ENCODE data around the gene ASTN2.
"Not testable (repeated sequence)": the region's sequence is repeated elsewhere in the genome, so short reads cannot be mapped to it uniquely, and the experiment has no call there.

The ASTN2 gene

DNA sequence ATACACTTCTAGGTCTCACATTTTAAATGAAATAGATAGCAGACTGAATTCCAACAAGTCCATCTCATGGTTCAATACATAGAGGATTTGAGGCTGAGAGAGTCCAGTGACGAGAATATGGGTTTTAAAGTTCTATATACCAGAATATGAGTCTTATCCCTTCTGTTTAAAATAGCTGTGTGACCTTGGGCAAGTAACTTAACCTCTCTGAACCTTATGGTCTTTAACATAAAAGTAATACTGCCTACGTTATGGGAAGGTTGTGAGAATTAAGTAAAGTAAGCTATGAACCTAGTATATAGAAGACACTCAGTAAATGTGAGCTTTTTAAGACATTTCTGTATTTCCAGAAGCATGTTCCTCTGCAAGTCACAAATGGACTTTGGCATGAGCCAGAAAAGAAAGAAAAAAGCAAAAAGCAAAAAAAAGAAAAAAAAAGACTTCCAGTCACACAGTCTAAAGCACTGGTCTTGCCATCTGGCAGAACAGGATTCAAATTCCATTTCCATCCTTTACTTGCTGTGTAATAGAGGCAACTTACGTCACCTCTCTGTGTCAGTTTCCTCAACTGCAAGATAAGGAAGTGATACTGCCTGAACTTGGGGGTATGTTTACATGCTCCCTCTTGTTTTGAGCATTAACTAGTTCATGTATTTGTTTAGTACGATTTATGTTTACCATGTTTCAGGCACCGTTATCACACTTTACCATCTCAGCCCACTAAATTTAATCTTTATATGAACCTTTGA lies 479.5 kb downstream of the ASTN2 start:
- Histone ChIP-seq H3K4me3 (ENCODE audit: low read length) (no peak overlapping the region), H3K36me3 (ENCODE audit: insufficient read depth, low read length) (no peaks in the 10 kb centered on the region), H3K27me3 (ENCODE audit: insufficient read depth, low read length) (no peaks in the 10 kb centered on the region), H3K9me3 (ENCODE audit: low read length) (no peaks in the 10 kb centered on the region), H3K4me1 (ENCODE audit: insufficient read depth, low read length) (no peaks in the 10 kb centered on the region), H2AFZ (ENCODE audit: low read depth, low read length) (no peak overlapping the region)

DNA sequence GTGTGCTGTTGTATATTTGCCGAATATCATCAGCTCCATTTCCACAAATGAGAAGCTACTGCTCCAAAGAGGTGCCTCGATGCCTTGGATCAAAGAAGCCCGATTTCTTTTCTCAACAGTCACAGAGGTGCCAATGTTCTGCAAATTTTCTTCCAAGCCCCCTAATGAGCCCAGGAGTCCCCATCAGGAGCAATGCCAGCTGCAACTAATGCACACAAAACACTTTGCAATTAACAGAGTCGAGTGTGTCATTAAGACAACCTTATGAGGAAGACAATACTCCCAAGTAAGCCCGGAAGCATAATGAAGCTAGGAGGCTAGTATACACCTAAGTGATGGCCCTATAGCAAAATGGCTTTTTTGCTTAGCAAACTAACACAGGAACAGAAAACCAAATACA lies 480.7 kb downstream of the ASTN2 start:
- no peaks in the 10 kb centered on the region for H3K4me1 ChIP-seq (ENCODE audit: insufficient read depth, low read length)
- H3K27me3 ChIP-seq (ENCODE audit: insufficient read depth, low read length), result no peaks in the 10 kb centered on the region
- H3K9me3 ChIP-seq (ENCODE audit: low read length), result no peaks in the 10 kb centered on the region
- H3K4me3 ChIP-seq (ENCODE audit: low read length), result no peak overlapping the region
- H3K36me3 ChIP-seq (ENCODE audit: insufficient read depth, low read length), result no peaks in the 10 kb centered on the region
- H2AFZ ChIP-seq (ENCODE audit: low read depth, low read length), result no peak overlapping the region

DNA sequence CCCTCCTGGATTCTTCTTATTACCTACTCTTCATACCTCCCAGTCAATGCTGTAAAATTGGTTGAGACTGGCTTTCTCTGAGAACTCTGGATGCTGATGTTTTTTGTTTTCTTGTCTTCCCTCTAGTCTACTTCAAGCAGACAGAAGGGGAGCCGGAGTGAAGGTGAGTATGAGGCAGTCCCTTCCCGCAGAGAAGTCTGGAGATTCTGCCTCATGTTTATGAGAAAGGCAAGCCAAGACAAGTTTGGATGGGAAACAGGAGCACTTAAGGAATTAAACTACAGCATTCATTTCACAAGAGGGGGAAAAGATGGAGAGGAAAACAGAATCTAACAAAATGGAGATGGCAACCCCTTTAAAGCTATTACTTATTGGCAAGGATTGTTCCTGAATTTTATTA lies 481.6 kb downstream of the ASTN2 start:
- H3K4me1 ChIP-seq (ENCODE audit: insufficient read depth, low read length), result no peaks in the 10 kb centered on the region
- H2AFZ ChIP-seq (ENCODE audit: low read depth, low read length), result no peak overlapping the region
- H3K9me3 ChIP-seq (ENCODE audit: low read length), result no peaks in the 10 kb centered on the region
- H3K27me3 ChIP-seq (ENCODE audit: insufficient read depth, low read length), result no peaks in the 10 kb centered on the region
- no peaks in the 10 kb centered on the region for H3K36me3 ChIP-seq (ENCODE audit: insufficient read depth, low read length)
- H3K4me3 ChIP-seq (ENCODE audit: low read length), result no peak overlapping the region

DNA sequence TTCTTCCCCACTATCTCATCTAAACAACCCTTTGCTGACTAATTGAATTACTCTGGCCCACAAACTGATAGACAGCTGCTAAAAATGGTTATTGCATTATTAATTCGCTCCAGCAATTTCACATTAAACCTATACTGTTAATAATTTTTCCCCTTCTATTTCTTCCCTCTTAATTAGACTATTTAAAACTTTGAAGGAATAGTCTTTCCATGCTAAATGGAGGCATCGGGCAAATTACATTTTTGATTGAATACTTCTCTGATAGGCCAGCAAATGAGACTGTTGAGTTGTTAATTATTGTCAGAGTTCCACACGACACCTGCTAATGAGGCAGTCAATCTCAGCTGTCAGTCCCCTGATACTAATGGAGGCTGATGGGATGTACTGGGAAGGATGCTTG lies 485.2 kb downstream of the ASTN2 start:
- Histone ChIP-seq H3K27me3 (ENCODE audit: insufficient read depth, low read length) (no peaks in the 10 kb centered on the region), H3K9me3 (ENCODE audit: low read length) (no peaks in the 10 kb centered on the region), H3K4me1 (ENCODE audit: insufficient read depth, low read length) (no peaks in the 10 kb centered on the region), H3K36me3 (ENCODE audit: insufficient read depth, low read length) (no peaks in the 10 kb centered on the region), H2AFZ (ENCODE audit: low read depth, low read length) (no peak overlapping the region), H3K4me3 (ENCODE audit: low read length) (no peak overlapping the region)

DNA sequence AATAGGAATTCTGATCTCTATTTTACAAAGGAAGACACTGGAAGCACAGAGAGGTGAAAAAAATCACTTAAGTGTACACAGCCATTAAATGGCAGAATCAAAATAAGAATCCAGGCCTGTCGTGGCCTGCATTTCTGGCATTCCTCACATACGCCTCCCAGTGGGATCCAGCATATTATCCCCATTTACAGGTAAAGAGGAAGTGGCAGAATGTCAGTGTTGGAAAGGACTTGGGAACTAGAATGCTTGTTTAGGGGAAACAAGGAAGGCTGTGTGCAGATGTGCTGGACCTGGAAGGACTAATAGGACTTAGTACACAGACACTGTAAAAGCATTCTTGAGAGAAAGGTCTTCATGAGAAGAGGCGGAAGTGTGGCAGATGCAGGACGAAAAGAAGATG lies 486.0 kb downstream of the ASTN2 start:
- Histone ChIP-seq H3K27me3 (ENCODE audit: insufficient read depth, low read length) (no peaks in the 10 kb centered on the region), H3K4me1 (ENCODE audit: insufficient read depth, low read length) (no peaks in the 10 kb centered on the region), H3K4me3 (ENCODE audit: low read length) (no peak overlapping the region), H2AFZ (ENCODE audit: low read depth, low read length) (no peak overlapping the region), H3K9me3 (ENCODE audit: low read length) (no peaks in the 10 kb centered on the region), H3K36me3 (ENCODE audit: insufficient read depth, low read length) (no peaks in the 10 kb centered on the region)

DNA sequence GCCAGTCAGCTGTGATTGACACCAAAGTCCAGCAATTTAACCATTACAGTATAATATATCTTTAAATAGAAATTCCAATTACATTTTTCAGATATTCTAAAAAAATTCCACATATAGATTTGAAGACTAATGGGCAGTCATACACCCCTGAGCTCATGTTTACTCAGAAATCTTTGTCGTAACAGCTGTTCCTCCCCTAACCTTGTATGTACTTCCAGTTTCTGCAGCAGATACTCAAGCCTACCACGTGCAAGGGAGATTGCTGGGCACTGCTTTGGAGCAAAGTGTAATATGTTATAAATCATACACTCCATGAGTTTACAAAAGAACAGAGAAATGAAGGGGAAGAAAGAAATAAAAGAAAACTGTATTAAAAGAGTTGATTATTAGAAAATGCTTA lies 486.6 kb downstream of the ASTN2 start:
- Histone ChIP-seq H2AFZ (ENCODE audit: low read depth, low read length) (no peak overlapping the region), H3K27me3 (ENCODE audit: insufficient read depth, low read length) (no peaks in the 10 kb centered on the region), H3K36me3 (ENCODE audit: insufficient read depth, low read length) (no peaks in the 10 kb centered on the region), H3K9me3 (ENCODE audit: low read length) (no peaks in the 10 kb centered on the region), H3K4me3 (ENCODE audit: low read length) (no peak overlapping the region), H3K4me1 (ENCODE audit: insufficient read depth, low read length) (no peaks in the 10 kb centered on the region)

DNA sequence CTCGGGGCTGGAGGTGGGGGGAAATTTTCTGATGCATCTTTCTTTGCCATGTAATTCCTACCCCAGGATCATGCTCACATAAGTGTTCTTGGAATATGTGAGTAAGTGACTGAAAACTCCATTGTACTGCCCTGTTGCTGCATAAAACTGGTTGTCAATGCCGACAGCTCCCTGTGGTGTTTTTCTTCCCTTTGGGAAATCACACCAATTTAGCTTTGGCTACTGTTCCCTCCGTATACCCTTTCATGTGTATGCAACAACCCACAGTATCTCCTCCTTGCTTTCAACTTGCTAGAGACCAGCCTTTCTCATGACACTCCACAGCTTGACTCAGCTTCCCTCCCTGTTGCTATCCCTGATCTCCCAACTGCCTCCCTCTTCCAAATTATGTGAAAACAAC lies 487.1 kb downstream of the ASTN2 start:
- no peaks in the 10 kb centered on the region for H3K9me3 ChIP-seq (ENCODE audit: low read length)
- H2AFZ ChIP-seq (ENCODE audit: low read depth, low read length), result no peak overlapping the region
- H3K4me3 ChIP-seq (ENCODE audit: low read length), result no peak overlapping the region
- H3K4me1 ChIP-seq (ENCODE audit: insufficient read depth, low read length), result no peaks in the 10 kb centered on the region
- no peaks in the 10 kb centered on the region for H3K36me3 ChIP-seq (ENCODE audit: insufficient read depth, low read length)
- H3K27me3 ChIP-seq (ENCODE audit: insufficient read depth, low read length), result no peaks in the 10 kb centered on the region

DNA sequence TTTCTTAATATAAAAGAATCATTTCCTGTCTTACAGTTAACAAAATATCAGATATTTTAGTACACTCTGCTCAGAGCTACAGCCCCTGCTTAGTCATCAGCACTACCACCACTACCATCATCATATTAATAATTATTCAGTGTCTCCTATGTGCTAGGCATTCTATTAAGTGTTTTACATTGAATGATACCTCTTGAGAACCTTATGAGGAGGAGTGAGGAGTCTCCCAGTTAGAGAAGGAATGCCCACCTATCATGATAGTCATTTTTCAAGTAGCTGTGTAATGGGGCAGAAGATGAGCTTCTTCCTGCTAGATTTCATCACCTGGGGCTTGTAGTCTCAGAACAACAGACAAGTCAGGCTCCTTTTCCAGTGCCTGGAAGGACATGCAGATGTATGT lies 489.7 kb downstream of the ASTN2 start:
- H3K4me1 ChIP-seq (ENCODE audit: insufficient read depth, low read length), result no peaks in the 10 kb centered on the region
- no peak overlapping the region for H3K4me3 ChIP-seq (ENCODE audit: low read length)
- no peaks in the 10 kb centered on the region for H3K27me3 ChIP-seq (ENCODE audit: insufficient read depth, low read length)
- no peaks in the 10 kb centered on the region for H3K9me3 ChIP-seq (ENCODE audit: low read length)
- no peak overlapping the region for H2AFZ ChIP-seq (ENCODE audit: low read depth, low read length)
- H3K36me3 ChIP-seq (ENCODE audit: insufficient read depth, low read length), result no peaks in the 10 kb centered on the region

DNA sequence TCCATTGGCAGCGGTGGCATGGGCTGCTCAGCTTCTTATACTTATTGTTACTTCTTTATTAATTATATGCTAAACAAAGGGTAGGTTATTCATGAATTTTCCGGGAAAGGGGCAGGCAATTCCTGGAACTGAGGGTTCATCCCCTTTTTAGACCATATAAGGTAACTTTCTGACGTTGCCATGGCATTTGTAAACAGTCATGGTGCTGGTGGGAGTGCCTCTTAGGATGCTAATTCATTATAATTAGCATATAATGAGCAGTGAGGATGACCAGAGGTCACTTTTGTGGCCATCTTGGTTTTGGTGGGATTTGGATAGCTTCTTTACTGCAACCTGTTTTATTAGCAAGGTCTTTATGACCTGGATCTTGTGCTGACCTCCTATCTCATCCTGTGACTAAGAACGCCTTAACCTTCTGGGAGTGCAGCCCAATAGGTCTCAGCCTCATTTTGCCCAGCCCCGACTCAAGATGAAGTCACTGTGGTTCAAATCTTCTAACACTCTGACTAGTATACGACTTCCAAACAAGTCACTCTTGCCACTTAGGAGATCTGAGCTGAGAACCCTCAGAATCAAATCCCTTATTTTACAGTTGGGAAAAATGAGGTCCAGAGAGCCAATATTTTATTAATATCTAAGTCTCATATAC lies 490.3 kb downstream of the ASTN2 start:
- H3K9me3 ChIP-seq (ENCODE audit: low read length), result no peaks in the 10 kb centered on the region
- H3K4me1 ChIP-seq (ENCODE audit: insufficient read depth, low read length), result no peaks in the 10 kb centered on the region
- no peaks in the 10 kb centered on the region for H3K27me3 ChIP-seq (ENCODE audit: insufficient read depth, low read length)
- H3K36me3 ChIP-seq (ENCODE audit: insufficient read depth, low read length), result no peaks in the 10 kb centered on the region
- H3K4me3 ChIP-seq (ENCODE audit: low read length), result no peak overlapping the region
- no peak overlapping the region for H2AFZ ChIP-seq (ENCODE audit: low read depth, low read length)

DNA sequence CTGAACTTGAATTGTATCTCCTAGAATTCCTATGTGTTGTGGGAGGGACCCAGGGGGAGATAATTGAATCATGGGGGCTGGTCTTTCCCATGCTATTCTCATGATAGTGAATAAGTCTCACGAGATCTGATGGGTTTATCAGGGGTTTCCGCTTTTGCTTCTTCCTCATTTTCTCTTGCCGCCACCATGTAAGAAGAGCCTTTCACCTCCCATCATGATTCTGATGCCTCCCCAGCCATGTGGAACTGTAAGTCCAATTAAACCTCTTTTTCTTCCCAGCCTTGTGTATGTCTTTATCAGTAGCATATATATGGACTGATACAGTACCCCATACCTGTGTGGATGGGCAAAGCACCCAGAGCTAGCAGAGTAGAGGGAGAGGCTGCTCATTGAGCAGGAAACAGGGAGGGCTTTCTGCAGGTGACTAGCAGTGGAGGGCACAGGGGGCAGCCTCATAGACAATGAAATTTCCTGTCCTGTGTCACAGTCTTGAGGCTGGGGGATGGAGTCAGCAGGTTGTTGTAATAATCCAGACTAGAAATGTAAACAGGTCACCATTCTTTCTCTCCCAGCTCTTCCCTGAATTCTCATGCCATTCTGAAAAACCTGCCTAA lies 496.9 kb downstream of the ASTN2 start:
- H3K9me3 ChIP-seq (ENCODE audit: low read length); H3K4me1 ChIP-seq (ENCODE audit: insufficient read depth, low read length); H3K4me3 ChIP-seq (ENCODE audit: low read length); H2AFZ ChIP-seq (ENCODE audit: low read depth, low read length); H3K27me3 ChIP-seq (ENCODE audit: insufficient read depth, low read length); H3K36me3 ChIP-seq (ENCODE audit: insufficient read depth, low read length): not testable (repeated sequence)

DNA sequence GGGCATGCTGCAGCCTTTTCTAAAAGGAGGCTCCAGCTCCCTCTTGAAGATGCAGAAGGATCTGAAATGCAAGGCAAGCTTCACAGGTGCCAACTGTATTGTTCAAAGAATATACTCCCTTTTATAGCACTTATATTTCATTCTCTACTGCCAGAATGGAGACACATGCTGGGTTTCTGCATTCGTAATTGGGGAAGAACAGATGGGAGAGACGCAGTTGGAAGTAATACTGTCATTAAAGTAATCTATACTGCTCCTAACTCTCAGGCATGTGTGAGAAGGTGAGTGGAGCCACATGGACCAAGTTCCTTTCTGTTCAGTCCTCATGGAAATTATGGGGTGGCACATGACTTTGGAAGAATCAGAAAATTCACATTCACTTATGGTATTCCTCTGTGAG lies 501.3 kb downstream of the ASTN2 start:
- peaks cover 2% of the 10 kb centered on the region for H3K27me3 ChIP-seq (ENCODE audit: insufficient read depth, low read length)
- H3K36me3 ChIP-seq (ENCODE audit: insufficient read depth, low read length), result no peaks in the 10 kb centered on the region
- no peak overlapping the region for H3K4me3 ChIP-seq (ENCODE audit: low read length)
- no peaks in the 10 kb centered on the region for H3K4me1 ChIP-seq (ENCODE audit: insufficient read depth, low read length)
- H3K9me3 ChIP-seq (ENCODE audit: low read length), result no peaks in the 10 kb centered on the region
- H2AFZ ChIP-seq (ENCODE audit: low read depth, low read length), result no peak overlapping the region

DNA sequence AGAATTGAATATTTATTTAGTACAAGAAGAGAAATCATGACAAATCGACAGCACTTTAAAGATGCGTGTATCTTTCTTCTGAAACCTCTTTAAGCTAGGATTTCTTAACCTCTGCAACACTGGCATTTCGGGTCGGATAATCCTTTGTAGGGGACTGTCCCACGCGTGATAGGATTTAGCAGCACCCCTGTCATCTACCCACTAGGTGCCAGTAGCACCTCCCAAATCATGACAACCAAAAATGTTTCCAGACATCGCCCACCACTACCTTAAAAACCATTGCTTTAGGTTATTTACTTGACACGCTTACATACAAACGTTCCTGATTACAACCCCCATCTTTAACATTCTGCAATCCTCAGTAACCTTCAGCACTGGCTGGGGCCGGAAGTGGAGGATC lies 504.7 kb downstream of the ASTN2 start:
- H2AFZ ChIP-seq (ENCODE audit: low read depth, low read length), result no peak overlapping the region
- no peaks in the 10 kb centered on the region for H3K4me1 ChIP-seq (ENCODE audit: insufficient read depth, low read length)
- H3K4me3 ChIP-seq (ENCODE audit: low read length), result no peak overlapping the region
- H3K36me3 ChIP-seq (ENCODE audit: insufficient read depth, low read length), result no peaks in the 10 kb centered on the region
- no peaks in the 10 kb centered on the region for H3K9me3 ChIP-seq (ENCODE audit: low read length)
- peaks cover 2% of the 10 kb centered on the region for H3K27me3 ChIP-seq (ENCODE audit: insufficient read depth, low read length)

DNA sequence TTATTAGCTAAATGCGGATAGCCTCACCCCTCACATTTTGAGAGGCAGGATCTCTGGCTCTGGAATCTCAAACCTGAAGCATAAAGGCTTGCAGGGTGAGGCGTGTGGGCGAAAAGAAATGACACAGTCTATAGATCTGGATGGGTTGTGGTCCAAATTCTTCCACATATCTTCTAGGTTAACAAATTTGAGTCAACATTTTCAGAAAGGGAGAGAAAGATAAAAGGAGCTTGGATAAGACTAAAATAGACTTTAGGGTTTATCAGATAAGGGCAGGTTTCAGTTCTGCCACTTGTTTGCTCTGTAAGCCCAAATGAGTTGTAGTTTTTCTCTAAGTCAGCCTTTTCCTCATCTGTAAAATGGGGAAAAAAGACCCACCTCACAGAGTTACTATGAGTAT lies 506.9 kb downstream of the ASTN2 start:
- no peaks in the 10 kb centered on the region for H3K9me3 ChIP-seq (ENCODE audit: low read length)

More for the DNA sequence above, 506.9 kb downstream of the ASTN2 start:
- H3K4me1 ChIP-seq (ENCODE audit: insufficient read depth, low read length), result no peaks in the 10 kb centered on the region
- H2AFZ ChIP-seq (ENCODE audit: low read depth, low read length), result no peak overlapping the region
- no peak overlapping the region for H3K4me3 ChIP-seq (ENCODE audit: low read length)
- H3K27me3 ChIP-seq (ENCODE audit: insufficient read depth, low read length), result peaks cover 2% of the 10 kb centered on the region
- no peaks in the 10 kb centered on the region for H3K36me3 ChIP-seq (ENCODE audit: insufficient read depth, low read length)
